Mucosa of descending colon (tissue), 3 donors: Measurements from ENCODE around the gene SIGLEC11. TPM values are rescaled to one million over a fixed set of nuclear protein-coding genes. Genes with fewer than 3 reads are reported as not detected.
"Not testable (repeated sequence)": the region's sequence is repeated elsewhere in the genome, so short reads cannot be mapped to it uniquely, and the experiment has no call there.

ENCODE experiments used
- ATAC-seq: fragments of 200-7000 bp; cut with Tn5 transposase; one replicate; pipeline ENCODE4 v1.9.1; 2020; ENCODE audit warnings: mild to moderate bottlenecking, moderate library complexity
- DNase-seq, 3 donors: peaks; one replicate each; pipeline ENCODE4 v3.0.0-alpha.2; 2020
- H3K36me3 ChIP-seq: fragments of 200-600 bp; one replicate; pipeline ENCODE4 v1.8.0; 2021; ENCODE audit warnings: low read depth, mild to moderate bottlenecking
- H3K4me1 ChIP-seq: fragments of 200-600 bp; one replicate; pipeline ENCODE4 v1.8.0; 2021; ENCODE audit warnings: low read depth, mild to moderate bottlenecking
- H3K4me3 ChIP-seq: fragments of 200-600 bp; one replicate; pipeline ENCODE4 v1.8.0; 2021; ENCODE audit warnings: mild to moderate bottlenecking
- H3K9me3 ChIP-seq: fragments of 200-600 bp; one replicate; pipeline ENCODE4 v1.8.0; 2021; ENCODE audit warnings: mild to moderate bottlenecking
- CTCF ChIP-seq: fragments of 200-600 bp; IDR thresholded peaks from one replicate; pipeline ENCODE4 v1.8.0; 2022; ENCODE audit warnings: antibody characterized with exemption, mild to moderate bottlenecking
- intact Hi-C, 2 donors: fragments of 100-400 bp; cut with DNase I in 1 of 2; cut with micrococcal nuclease in 1 of 2; formaldehyde crosslinking; loops; one replicate each; pipeline versions ENCODE4 v1.11.0 to v1.11.1; 2022; cut with DNase I, micrococcal nuclease
- total RNA-seq, 3 donors: library from RNA; stranded (reverse); fragmentation: NEBNext Ultra II Directional in 2 of 3; extraction: Animal tissue kit (Norgen Biotek cat#: 25700) in 2 of 3; gene quantifications; one replicate each; pipeline versions ENCODE4 v1.2.1 to v1.2.4, GENCODE V29; 2021 to 2023
- donor health status: DM: no; HTN: no; CAD: no; lungs with moderate emphysema.
- donor health status: DM: no; HTN: no; CAD: no.
- donor health status: DM: no; HTN: yes; CAD: no.

SIGLEC11 gene
- total RNA-seq, 3 donors from 2014 or later, result 0.49 to 2.0 (median 1.1) TPM

- H3K36me3 ChIP-seq, result no peaks in the 10 kb centered on the region
- no peak for ATAC-seq
- peak in 1 of 3 donors; percentile 16 for DNase-seq
- H3K4me3 ChIP-seq, result no peak overlapping the region
- H3K9me3 ChIP-seq, result no peaks in the 10 kb centered on the region
- TF ChIP-seq CTCF, result no peak
- intact Hi-C loops, result no loop called here
- H3K4me1 ChIP-seq, result no peaks in the 10 kb centered on the region
Measured at GRCh38 chr19:49975051-49975450, 14.1 kb upstream of the SIGLEC11 start.

GRCh38 chr19:49973987-49974386, 13.0 kb upstream of the SIGLEC11 start:
- no peaks in the 10 kb centered on the region for H3K4me1 ChIP-seq
- ATAC-seq, result peak; percentile 12
- peak in 2 of 3 donors; percentile 23 to 40 for DNase-seq

GRCh38 chr19:49972841-49973240, 11.9 kb upstream of the SIGLEC11 start:
- no peak for ATAC-seq
- TF ChIP-seq CTCF, result no peak

More at GRCh38 chr19:49973987-49974386, 13.0 kb upstream of the SIGLEC11 start:
- intact Hi-C loops, result no loop called here
- Histone ChIP-seq H3K4me3 (no peak overlapping the region), H3K9me3 (no peaks in the 10 kb centered on the region), H3K36me3 (no peaks in the 10 kb centered on the region)
- no peak for TF ChIP-seq CTCF

GRCh38 chr19:49971991-49972411, 11.0 kb upstream of the SIGLEC11 start:
- H3K4me1 ChIP-seq, result no peaks in the 10 kb centered on the region
- ATAC-seq (no peak), DNase-seq (peak in 1 of 3 donors; percentile 37)
- no peak overlapping the region for H3K4me3 ChIP-seq
- H3K9me3 ChIP-seq, result no peaks in the 10 kb centered on the region
- intact Hi-C loops, result no loop called here
- no peaks in the 10 kb centered on the region for H3K36me3 ChIP-seq
- TF ChIP-seq CTCF, result no peak

More at GRCh38 chr19:49972841-49973240, 11.9 kb upstream of the SIGLEC11 start:
- Histone ChIP-seq H3K36me3 (no peaks in the 10 kb centered on the region), H3K9me3 (no peaks in the 10 kb centered on the region), H3K4me3 (no peak overlapping the region), H3K4me1 (no peaks in the 10 kb centered on the region)
- intact Hi-C loops, result no loop called here
- DNase-seq, result peak in 1 of 3 donors; percentile 29

- ATAC-seq (peak; percentile 37), DNase-seq (peak in 2 of 3 donors; percentile 16 to 28)
- H3K36me3 ChIP-seq, H3K4me3 ChIP-seq, intact Hi-C loops, H3K9me3 ChIP-seq, H3K4me1 ChIP-seq: not testable (repeated sequence)
Measured at GRCh38 chr19:49969355-49969754, 8.4 kb upstream of the SIGLEC11 start.

GRCh38 chr19:49968279-49968922, 7.4 kb upstream of the SIGLEC11 start:
- DNase-seq (peak in 2 of 3 donors; percentile 4 to 27), ATAC-seq (no peak)
- H3K4me1 ChIP-seq, result no peaks in the 10 kb centered on the region
- no peaks in the 10 kb centered on the region for H3K36me3 ChIP-seq
- no peak overlapping the region for H3K4me3 ChIP-seq
- H3K9me3 ChIP-seq, result no peaks in the 10 kb centered on the region
- intact Hi-C loops, result no loop called here
- TF ChIP-seq CTCF, result no peak

- peaks cover 13% of the 10 kb centered on the region for H3K4me1 ChIP-seq
- H3K9me3 ChIP-seq, H3K36me3 ChIP-seq, H3K4me3 ChIP-seq, intact Hi-C loops: not testable (repeated sequence)
- ATAC-seq (peak; percentile 8), DNase-seq (peak in 1 of 3 donors; percentile 6)
Measured at GRCh38 chr19:49959892-49960291, 1.1 kb downstream of the SIGLEC11 start.

GRCh38 chr19:49958596-49958995, 2.4 kb downstream of the SIGLEC11 start:
- ATAC-seq, intact Hi-C loops, H3K36me3 ChIP-seq, H3K4me3 ChIP-seq, H3K9me3 ChIP-seq: not testable (repeated sequence)
- DNase-seq, result peak in 2 of 3 donors; percentile 23 to 26
- H3K4me1 ChIP-seq, result peaks cover 14% of the 10 kb centered on the region

GRCh38 chr19:49958144-49958543, 2.8 kb downstream of the SIGLEC11 start:
- H3K4me3 ChIP-seq, ATAC-seq, H3K36me3 ChIP-seq, H3K9me3 ChIP-seq, intact Hi-C loops: not testable (repeated sequence)
- DNase-seq, result peak in 2 of 3 donors; percentile 23 to 33
- peaks cover 15% of the 10 kb centered on the region for H3K4me1 ChIP-seq
